ENCODE data around the gene LANCL1. TPM values are rescaled to one million over a fixed set of nuclear protein-coding genes. Genes with fewer than 3 reads are reported as not detected.
"Not testable (repeated sequence)": the region's sequence is repeated elsewhere in the genome, so short reads cannot be mapped to it uniquely, and the experiment has no call there.

The LANCL1 gene
- total RNA-seq, 2 experiments from 2014 or later = 43.3 to 45.4 TPM

DNA sequence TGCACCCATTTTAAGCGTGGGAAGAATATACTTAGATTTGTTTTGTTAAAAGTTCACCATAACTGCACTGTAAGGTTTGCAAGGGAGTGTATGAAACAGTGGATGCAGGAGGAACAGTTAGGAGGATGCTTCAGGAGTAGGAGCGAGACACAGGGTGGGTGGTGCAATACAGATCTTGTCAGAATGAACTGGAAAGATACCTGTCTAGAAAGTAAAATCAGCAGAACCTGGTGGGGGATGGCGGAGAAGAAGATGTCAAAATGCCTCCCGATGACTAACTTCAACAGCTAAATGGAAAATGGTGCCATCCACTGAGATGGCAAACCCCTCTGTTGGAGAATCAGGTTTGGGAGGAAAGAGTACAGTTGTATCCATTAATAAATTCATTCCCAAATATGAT is 18.2 kb downstream of the LANCL1 start:
- Mint-ChIP-seq H3K27me3 (no peaks in the 10 kb centered on the region), H3K27ac (no peak overlapping the region), H3K9me3 (ENCODE audit: low read depth) (no peaks in the 10 kb centered on the region), H3K4me3 (no peak overlapping the region), H3K36me3 (ENCODE audit: low read depth) (peaks cover 61% of the 10 kb centered on the region), H3K4me1 (peaks cover 12% of the 10 kb centered on the region)
- ChIA-PET CTCF (no interaction called here), POLR2A (no interaction called here)
- intact Hi-C loops (cut with DNase I, micrococcal nuclease) = no loop called here
- DNase-seq (no peak), ATAC-seq (no peak)

DNA sequence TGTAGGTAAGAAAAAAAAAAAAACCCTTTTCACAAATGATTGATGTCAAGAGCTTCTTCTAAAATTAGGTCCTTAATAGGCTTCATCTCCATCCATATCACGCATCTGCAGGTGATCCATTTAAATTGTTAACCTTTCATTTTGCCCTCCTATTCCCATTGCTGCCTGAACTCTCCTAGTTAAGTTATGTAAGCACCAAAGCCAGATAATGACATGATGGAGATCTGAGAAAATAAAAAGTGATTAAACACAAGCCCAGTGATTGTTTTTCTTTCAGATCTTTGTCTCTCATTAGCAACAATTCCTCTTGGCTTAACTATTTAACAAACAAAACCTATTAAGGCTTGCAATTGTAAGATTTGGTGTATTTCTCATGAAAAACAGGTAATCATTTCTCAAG is 20.0 kb downstream of the LANCL1 start:
- POLR2A ChIA-PET = no interaction called here
- ATAC-seq = no peak
- intact Hi-C loops (cut with DNase I, micrococcal nuclease) = no loop called here
- Mint-ChIP-seq H3K9me3 (ENCODE audit: low read depth) (no peaks in the 10 kb centered on the region), H3K27me3 (no peaks in the 10 kb centered on the region), H3K27ac (no peak overlapping the region), H3K4me1 (peaks cover 12% of the 10 kb centered on the region), H3K36me3 (ENCODE audit: low read depth) (peaks cover 67% of the 10 kb centered on the region), H3K4me3 (no peak overlapping the region)
- no peak for DNase-seq
- CTCF ChIA-PET = no interaction called here

DNA sequence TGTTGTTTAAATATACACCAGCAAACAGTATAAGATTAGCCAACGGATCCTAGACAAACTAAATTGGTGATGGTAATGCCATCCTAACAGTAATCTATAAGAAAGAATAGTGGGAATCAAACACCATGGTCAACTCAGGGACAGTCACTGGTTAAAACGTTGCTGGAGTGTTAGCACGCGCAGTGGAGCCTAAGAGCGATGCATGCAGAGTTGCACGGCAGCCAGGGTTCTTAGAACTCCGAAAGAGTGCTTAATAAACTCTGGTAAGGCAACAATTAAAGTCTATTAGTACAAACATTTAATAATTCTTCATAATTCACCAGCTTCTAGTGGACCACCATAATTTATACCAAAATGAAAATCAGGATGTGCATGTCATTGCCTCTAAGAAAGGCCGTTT is 22.2 kb downstream of the LANCL1 start:
- H3K4me3 Mint-ChIP-seq = no peak overlapping the region
- no peak for DNase-seq
- peaks cover 11% of the 10 kb centered on the region for H3K9me3 Mint-ChIP-seq (ENCODE audit: low read depth)
- no peak overlapping the region for H3K27ac Mint-ChIP-seq
- no peaks in the 10 kb centered on the region for H3K27me3 Mint-ChIP-seq
- POLR2A ChIA-PET = no interaction called here
- ATAC-seq = no peak
- H3K36me3 Mint-ChIP-seq (ENCODE audit: low read depth) = peaks cover 77% of the 10 kb centered on the region
- intact Hi-C loops (cut with DNase I, micrococcal nuclease) = no loop called here
- H3K4me1 Mint-ChIP-seq = peaks cover 16% of the 10 kb centered on the region
- CTCF ChIA-PET = no interaction called here

DNA sequence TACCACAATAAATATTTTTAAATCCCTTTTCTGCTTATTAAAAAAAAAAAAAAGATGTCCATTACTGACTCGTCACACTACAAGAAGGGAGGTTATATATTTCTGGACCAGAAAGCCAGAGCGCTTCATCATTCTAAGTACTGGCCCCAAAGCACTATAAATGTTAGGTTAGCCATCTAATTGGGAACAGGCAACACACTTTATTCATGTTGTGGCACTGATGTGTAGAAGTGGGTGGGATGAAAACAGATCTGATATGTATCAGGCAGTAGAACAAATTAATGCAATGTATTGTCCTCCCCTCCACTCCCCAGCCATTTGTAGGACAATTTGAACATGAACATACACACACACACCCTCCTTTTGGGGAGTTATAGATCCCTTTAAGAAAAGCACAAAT is 24.4 kb downstream of the LANCL1 start:
- Mint-ChIP-seq H3K9me3 (ENCODE audit: low read depth) (peaks cover 22% of the 10 kb centered on the region), H3K4me1 (peaks cover 14% of the 10 kb centered on the region), H3K27ac (no peak overlapping the region), H3K27me3 (no peaks in the 10 kb centered on the region), H3K36me3 (ENCODE audit: low read depth) (peaks cover 88% of the 10 kb centered on the region), H3K4me3 (no peak overlapping the region)
- no peak for ATAC-seq
- ChIA-PET CTCF (no interaction called here), POLR2A (no interaction called here)
- DNase-seq = no peak
- intact Hi-C loops (cut with DNase I, micrococcal nuclease) = no loop called here

- ATAC-seq; H3K27me3 Mint-ChIP-seq; H3K4me3 Mint-ChIP-seq; intact Hi-C loops (cut with DNase I, micrococcal nuclease); H3K27ac Mint-ChIP-seq; CTCF ChIA-PET; DNase-seq; POLR2A ChIA-PET: not testable (repeated sequence)
- peaks cover 10% of the 10 kb centered on the region for H3K4me1 Mint-ChIP-seq
- H3K9me3 Mint-ChIP-seq (ENCODE audit: low read depth) = peaks cover 22% of the 10 kb centered on the region
- peaks cover 89% of the 10 kb centered on the region for H3K36me3 Mint-ChIP-seq (ENCODE audit: low read depth)
These were observed 25.6 kb downstream of the LANCL1 start for GRCh38 chr2:210450942-210451341.

- intact Hi-C loops (cut with DNase I, micrococcal nuclease) = loop anchor here in 1 of 2 experiments (10.0 kb wide), 1 partner anchor 709 kb away; no protein-coding TSS in a partner anchor
- peaks cover 10% of the 10 kb centered on the region for H3K4me1 Mint-ChIP-seq
- no peak overlapping the region for H3K27ac Mint-ChIP-seq
- H3K27me3 Mint-ChIP-seq = no peaks in the 10 kb centered on the region
- no peak overlapping the region for H3K4me3 Mint-ChIP-seq
- no peak for DNase-seq
- ATAC-seq = no peak
- ChIA-PET CTCF (interaction anchor here (0.8 to 2.2 kb wide), 3 partner anchors 12 to 17 kb away, joined by 3 to 7 read pairs (median 3); no protein-coding TSS in a partner anchor), POLR2A (no interaction called here)
- H3K36me3 Mint-ChIP-seq (ENCODE audit: low read depth) = peaks cover 54% of the 10 kb centered on the region
- H3K9me3 Mint-ChIP-seq (ENCODE audit: low read depth) = peaks cover 15% of the 10 kb centered on the region
These were observed 30.8 kb downstream of the LANCL1 start for GRCh38 chr2:210445732-210446131.

- intact Hi-C loops (cut with DNase I, micrococcal nuclease) = loop anchor here in 1 of 2 experiments (10.0 kb wide), 1 partner anchor 710 kb away; no protein-coding TSS in a partner anchor
- Mint-ChIP-seq H3K9me3 (ENCODE audit: low read depth) (peaks cover 14% of the 10 kb centered on the region), H3K27ac (no peak overlapping the region), H3K27me3 (no peaks in the 10 kb centered on the region), H3K4me3 (no peak overlapping the region), H3K4me1 (peaks cover 5% of the 10 kb centered on the region), H3K36me3 (ENCODE audit: low read depth) (peaks cover 53% of the 10 kb centered on the region)
- no peak for DNase-seq
- ATAC-seq = no peak
- CTCF ChIA-PET = interaction anchor here (0.8 to 2.2 kb wide), 4 partner anchors 11 to 173 kb away, joined by 3 to 7 read pairs (median 3); no protein-coding TSS in a partner anchor
- POLR2A ChIA-PET = no interaction called here
These were observed 31.3 kb downstream of the LANCL1 start for GRCh38 chr2:210445116-210445707.

GRCh38 chr2:210443527-210443926 is 33.0 kb downstream of the LANCL1 start:
- Mint-ChIP-seq H3K9me3 (ENCODE audit: low read depth) (peaks cover 8% of the 10 kb centered on the region), H3K4me1 (peaks cover 2% of the 10 kb centered on the region), H3K27ac (no peak overlapping the region), H3K4me3 (no peak overlapping the region), H3K36me3 (ENCODE audit: low read depth) (peaks cover 44% of the 10 kb centered on the region), H3K27me3 (no peaks in the 10 kb centered on the region)
- intact Hi-C loops (cut with DNase I, micrococcal nuclease) = loop anchor here in 1 of 2 experiments (10.0 kb wide), 1 partner anchor 711 kb away; no protein-coding TSS in a partner anchor
- DNase-seq = no peak
- POLR2A ChIA-PET = interaction anchor here (0.6 kb wide), 1 partner anchor 46 kb away, joined by 5 read pairs; no protein-coding TSS in a partner anchor
- no peak for ATAC-seq
- CTCF ChIA-PET = no interaction called here

GRCh38 chr2:210442878-210443277 is 33.7 kb downstream of the LANCL1 start:
- DNase-seq (no peak), ATAC-seq (no peak)
- peaks cover 2% of the 10 kb centered on the region for H3K9me3 Mint-ChIP-seq (ENCODE audit: low read depth)
- H3K4me3 Mint-ChIP-seq = no peak overlapping the region
- no peak overlapping the region for H3K27ac Mint-ChIP-seq
- H3K27me3 Mint-ChIP-seq = no peaks in the 10 kb centered on the region
- ChIA-PET CTCF (no interaction called here), POLR2A (no interaction called here)
- H3K4me1 Mint-ChIP-seq = peaks cover under 1% of the 10 kb centered on the region
- intact Hi-C loops (cut with DNase I, micrococcal nuclease) = loop anchor here in 1 of 2 experiments (10.0 kb wide), 1 partner anchor 712 kb away; no protein-coding TSS in a partner anchor
- H3K36me3 Mint-ChIP-seq (ENCODE audit: low read depth) = peaks cover 39% of the 10 kb centered on the region

DNA sequence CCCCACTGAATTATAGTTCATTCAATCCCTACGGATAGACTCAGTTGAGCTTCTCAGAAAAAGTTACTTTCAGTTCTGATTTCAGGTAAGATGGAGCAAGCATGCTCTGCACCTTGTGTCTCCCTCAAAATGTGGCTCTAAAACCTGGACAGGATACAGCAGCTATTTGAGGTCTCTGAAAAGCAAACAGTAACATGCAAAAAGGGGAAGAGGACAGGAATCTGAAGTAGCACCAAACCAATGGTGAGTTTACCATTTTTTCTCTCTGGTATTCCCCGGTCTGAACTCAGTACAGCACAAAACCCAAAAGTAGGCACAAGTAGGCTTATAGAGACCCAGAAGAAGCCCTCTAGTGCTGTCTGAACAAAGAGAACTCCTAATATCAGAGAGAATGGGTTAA is 34.1 kb downstream of the LANCL1 start:
- ChIA-PET CTCF (no interaction called here), POLR2A (no interaction called here)
- H3K36me3 Mint-ChIP-seq (ENCODE audit: low read depth) = peaks cover 38% of the 10 kb centered on the region
- H3K27me3 Mint-ChIP-seq = no peaks in the 10 kb centered on the region
- no peaks in the 10 kb centered on the region for H3K9me3 Mint-ChIP-seq (ENCODE audit: low read depth)
- DNase-seq = no peak
- no peak for ATAC-seq
- no peaks in the 10 kb centered on the region for H3K4me1 Mint-ChIP-seq
- intact Hi-C loops (cut with DNase I, micrococcal nuclease) = loop anchor here in 1 of 2 experiments (10.0 kb wide), 1 partner anchor 712 kb away; no protein-coding TSS in a partner anchor
- no peak overlapping the region for H3K4me3 Mint-ChIP-seq
- H3K27ac Mint-ChIP-seq = no peak overlapping the region

DNA sequence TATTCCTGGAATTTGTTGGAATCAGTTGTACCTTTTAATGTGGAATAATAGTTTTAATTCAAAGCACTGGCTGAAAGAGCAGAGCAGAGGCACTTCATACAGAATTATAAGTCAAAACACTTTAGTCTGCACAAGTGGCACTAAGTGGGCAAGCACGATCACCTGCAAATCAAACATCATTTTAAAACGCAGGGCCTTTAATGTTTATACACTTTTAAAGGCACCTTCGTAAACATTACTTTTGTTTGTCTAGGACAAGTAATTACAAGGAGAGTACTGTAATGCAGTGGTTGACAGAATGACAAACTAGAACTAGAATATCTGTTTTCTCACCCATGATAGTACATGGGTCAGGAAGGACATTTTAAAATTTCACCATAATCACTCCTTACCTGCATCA is 36.4 kb downstream of the LANCL1 start:
- Mint-ChIP-seq H3K36me3 (ENCODE audit: low read depth) (peaks cover 41% of the 10 kb centered on the region), H3K27ac (no peak overlapping the region), H3K27me3 (no peaks in the 10 kb centered on the region), H3K9me3 (ENCODE audit: low read depth) (no peaks in the 10 kb centered on the region), H3K4me1 (no peaks in the 10 kb centered on the region), H3K4me3 (no peak overlapping the region)
- DNase-seq = no peak
- ATAC-seq = no peak
- ChIA-PET CTCF (no interaction called here), POLR2A (no interaction called here)
- intact Hi-C loops (cut with DNase I, micrococcal nuclease) = loop anchor here in 1 of 2 experiments (10.0 kb wide), 1 partner anchor 715 kb away; no protein-coding TSS in a partner anchor

DNA sequence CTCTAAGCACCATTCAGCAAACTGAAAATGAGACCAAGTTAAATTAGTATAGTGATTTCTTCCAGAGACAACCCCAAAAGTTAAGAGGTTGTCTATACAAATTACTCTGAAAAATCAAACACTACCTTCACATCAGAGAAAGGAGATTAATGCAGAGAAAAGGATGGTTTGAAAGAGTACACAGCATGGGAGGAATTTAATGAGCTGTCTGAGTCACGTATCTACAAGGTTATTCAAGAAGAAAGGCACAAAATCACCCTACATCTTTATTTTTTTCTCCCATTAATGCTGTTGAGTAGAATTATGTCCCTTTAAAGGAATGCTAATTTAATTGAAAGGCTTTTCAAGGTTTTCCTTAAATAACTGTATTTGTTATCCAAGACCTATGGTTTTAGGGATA is 41.1 kb downstream of the LANCL1 start:
- no peak overlapping the region for H3K4me3 Mint-ChIP-seq
- no peaks in the 10 kb centered on the region for H3K27me3 Mint-ChIP-seq
- intact Hi-C loops (cut with DNase I, micrococcal nuclease) = no loop called here
- DNase-seq (no peak), ATAC-seq (no peak)
- no peaks in the 10 kb centered on the region for H3K4me1 Mint-ChIP-seq
- ChIA-PET POLR2A (no interaction called here), CTCF (no interaction called here)
- peaks cover 76% of the 10 kb centered on the region for H3K36me3 Mint-ChIP-seq (ENCODE audit: low read depth)
- H3K9me3 Mint-ChIP-seq (ENCODE audit: low read depth) = peaks cover 5% of the 10 kb centered on the region
- H3K27ac Mint-ChIP-seq = no peak overlapping the region

Data from activated CD4-positive, alpha-beta T cell treated with anti-CD3 and anti-CD28 coated beads for 36 hours (primary cell).